Choroid plexus epithelial cell (primary cell): ENCODE measurements around the gene ING1.
A peak's percentile ranks its signal among the peaks of the same experiment; 100 is the strongest.
"Not testable (repeated sequence)": the region's sequence is repeated elsewhere in the genome, so short reads cannot be mapped to it uniquely, and the experiment has no call there.

Experiments used
- DNase-seq: peaks from one replicate; pipeline ENCODE4 v3.0.0-alpha.2; 2010; ENCODE audit warnings: low read depth
- H3K4me3 ChIP-seq: 2 replicates; pipeline ENCODE4 v1.5.1; 2011; ENCODE audit warnings: low read depth, mild to moderate bottlenecking, control low read depth, low read length, moderate library complexity
- CTCF ChIP-seq: conservative IDR thresholded peaks from 2 replicates; pipeline ENCODE4 v1.5.1; 2011; ENCODE audit warnings: low read depth, mild to moderate bottlenecking, control low read depth, inconsistent platforms, low read length, moderate library complexity

Gene ING1

GRCh38 chr13:110683921-110684320 is 29.6 kb upstream of the ING1 start:
- DNase-seq: no peak
- no peak for TF ChIP-seq CTCF
- no peak overlapping the region for H3K4me3 ChIP-seq

GRCh38 chr13:110684388-110685056 is 29.0 kb upstream of the ING1 start:
- no peak for TF ChIP-seq CTCF
- no peak overlapping the region for H3K4me3 ChIP-seq
- DNase-seq: no peak

GRCh38 chr13:110685305-110686020 is 28.0 kb upstream of the ING1 start:
- no peak overlapping the region for H3K4me3 ChIP-seq
- peak; percentile 76 for DNase-seq
- no peak for TF ChIP-seq CTCF

- DNase-seq: no peak
- no peak for TF ChIP-seq CTCF
- H3K4me3 ChIP-seq: no peak overlapping the region
Observed at GRCh38 chr13:110687736-110688135, 25.8 kb upstream of the ING1 start.

GRCh38 chr13:110689041-110689440 is 24.5 kb upstream of the ING1 start:
- TF ChIP-seq CTCF: no peak
- no peak for DNase-seq
- no peak overlapping the region for H3K4me3 ChIP-seq

- DNase-seq: no peak
- no peak overlapping the region for H3K4me3 ChIP-seq
- TF ChIP-seq CTCF: no peak
Observed at GRCh38 chr13:110689711-110690110, 23.8 kb upstream of the ING1 start.

- DNase-seq: no peak
- H3K4me3 ChIP-seq: no peak overlapping the region
- TF ChIP-seq CTCF: no peak
Observed at GRCh38 chr13:110690516-110690915, 23.0 kb upstream of the ING1 start.

- not testable (repeated sequence) for H3K4me3 ChIP-seq, DNase-seq
Observed at GRCh38 chr13:110695774-110696173, 17.7 kb upstream of the ING1 start.
